Fibroblast of skin of scalp (primary cell): ENCODE measurements around the gene GTF2I.
"Not testable (repeated sequence)": the region's sequence is repeated elsewhere in the genome, so short reads cannot be mapped to it uniquely, and the experiment has no call there.

Experiments
- DNase-seq: peaks from one replicate; pipeline ENCODE4 v3.0.0-alpha.2; 2013

GTF2I gene

GRCh38 chr7:74781746-74782145, 124.2 kb downstream of the GTF2I start:
- not testable (repeated sequence) for DNase-seq

GRCh38 chr7:74783595-74783994, 126.1 kb downstream of the GTF2I start:
- DNase-seq, result not testable (repeated sequence)

- DNase-seq, result peak; percentile 84
Measured at GRCh38 chr7:74788369-74789150, 131.0 kb downstream of the GTF2I start.

- DNase-seq, result not testable (repeated sequence)
Measured at GRCh38 chr7:74789200-74789736, 131.8 kb downstream of the GTF2I start.

GRCh38 chr7:74797848-74798622, 140.5 kb downstream of the GTF2I start:
- not testable (repeated sequence) for DNase-seq

- not testable (repeated sequence) for DNase-seq
Measured at GRCh38 chr7:74798644-74799043, 141.1 kb downstream of the GTF2I start.
